ENCODE measurements around the gene PI4K2B.
"Not testable (repeated sequence)": the region's sequence is repeated elsewhere in the genome, so short reads cannot be mapped to it uniquely, and the experiment has no call there.

Gene PI4K2B

DNA sequence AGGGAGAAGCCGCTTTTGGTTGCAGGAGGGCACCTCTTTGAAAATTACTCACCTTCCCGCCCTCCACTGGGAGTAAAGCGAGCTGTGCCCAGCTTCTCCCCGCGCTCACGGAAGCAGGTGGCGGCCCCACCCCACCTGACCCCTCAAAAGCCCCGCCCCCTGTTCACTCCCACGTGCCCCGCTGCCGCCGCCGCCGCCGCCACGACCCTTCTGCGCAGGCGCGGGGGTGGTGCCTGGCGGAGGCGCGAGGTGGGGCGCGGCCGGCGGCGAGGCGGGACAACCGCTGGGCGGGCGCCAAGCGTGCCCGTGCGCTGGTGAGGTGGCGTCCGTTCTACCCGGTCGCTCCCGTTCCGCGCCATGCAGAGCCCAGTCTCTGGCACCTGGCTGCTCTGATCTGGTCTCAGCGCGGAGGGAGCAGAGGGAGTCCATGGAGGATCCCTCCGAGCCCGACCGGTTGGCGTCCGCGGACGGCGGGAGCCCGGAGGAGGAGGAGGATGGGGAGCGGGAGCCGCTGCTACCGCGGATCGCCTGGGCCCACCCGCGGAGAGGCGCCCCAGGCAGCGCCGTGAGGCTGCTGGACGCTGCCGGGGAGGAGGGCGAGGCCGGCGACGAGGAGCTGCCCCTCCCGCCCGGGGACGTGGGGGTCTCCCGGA is at the start of gene PI4K2B:
PI4K2B (plus strand) TSS at position 297 of the 653 bp plus-strand sequence; CDS start at position 428, 131 bp downstream.
- peak; percentile 74 for DNase-seq

DNA sequence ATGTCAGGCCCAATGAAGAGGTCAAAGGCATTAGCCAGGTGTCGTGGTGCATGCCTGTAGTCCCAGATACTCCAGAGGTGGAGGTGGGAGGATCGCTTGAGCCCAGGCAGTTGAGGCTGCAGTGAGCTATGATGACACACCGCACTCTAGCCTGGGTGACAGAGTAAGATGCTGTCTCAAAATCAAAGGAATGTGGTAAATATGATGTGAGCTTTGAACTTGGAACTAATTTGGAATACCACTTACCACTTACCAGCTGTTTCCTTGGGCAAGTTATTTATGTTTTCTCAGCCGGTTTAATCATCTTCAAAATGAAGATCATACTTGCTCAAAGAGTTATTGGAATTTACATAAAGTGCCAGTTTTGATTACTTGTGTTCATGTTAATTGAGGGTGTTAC is 49.8 kb upstream of the PI4K2B start:
- DNase-seq, result no peak

DNA sequence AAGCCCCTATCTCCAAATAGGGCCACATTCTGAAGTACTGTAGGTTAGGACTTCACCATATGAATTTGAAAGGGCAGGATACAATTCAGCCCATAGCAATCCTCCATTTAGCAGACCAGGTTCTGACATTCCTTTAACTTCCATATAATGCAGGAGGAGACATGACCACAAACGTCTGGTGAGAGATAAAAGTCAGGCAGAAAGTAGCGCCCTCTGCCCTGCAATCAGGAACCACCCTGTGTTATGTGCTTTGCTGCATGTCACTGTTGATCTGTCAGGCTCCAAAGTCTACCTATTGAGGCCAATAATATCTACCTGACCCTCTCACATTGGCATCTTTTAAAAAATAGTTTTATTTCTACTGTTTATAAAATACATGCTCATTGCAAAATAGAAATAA is 43.4 kb upstream of the PI4K2B start:
- no peak for DNase-seq

GRCh38 chr4:25198713-25199112 is 35.1 kb upstream of the PI4K2B start:
- DNase-seq, result no peak

GRCh38 chr4:25207997-25208396 is 25.8 kb upstream of the PI4K2B start:
- no peak for DNase-seq

DNA sequence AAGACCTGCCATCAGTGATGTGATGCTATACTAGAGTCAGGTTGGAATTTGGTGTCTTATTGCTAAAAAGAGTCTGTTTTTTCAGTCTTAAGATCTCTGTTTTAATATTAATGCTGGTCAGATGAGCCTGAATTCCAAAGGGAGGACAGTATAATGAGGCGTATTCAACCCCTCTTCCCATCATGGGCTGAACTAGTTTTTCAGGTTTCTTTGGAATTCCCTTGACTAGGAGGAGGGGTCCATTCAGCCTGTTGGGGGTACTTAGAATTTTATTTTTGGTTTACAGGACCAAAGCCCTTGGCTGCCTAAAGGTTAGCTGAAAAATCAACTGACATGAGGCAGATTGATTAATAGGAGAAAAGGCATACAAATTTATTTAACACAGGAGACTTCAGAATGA is 24.1 kb upstream of the PI4K2B start:
- DNase-seq, result no peak

DNA sequence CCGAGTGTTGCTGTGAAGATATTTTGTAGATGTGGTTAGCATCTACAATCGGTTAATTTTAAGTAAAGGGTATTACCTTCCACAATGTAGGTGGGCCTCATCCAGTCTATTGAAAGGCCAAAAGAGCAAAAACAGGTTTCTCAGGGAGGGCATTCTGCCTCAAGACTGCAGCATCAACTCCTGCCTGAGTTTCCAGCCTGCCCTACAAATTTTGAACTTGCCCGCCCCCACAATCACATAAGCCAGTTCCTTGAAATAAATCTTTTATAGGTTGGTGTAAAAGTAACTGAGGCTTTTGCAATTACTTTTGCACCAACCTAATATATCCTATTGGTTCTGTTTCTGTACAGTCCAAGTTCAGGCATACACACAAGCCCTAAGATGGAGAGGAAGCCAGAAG is 22.1 kb upstream of the PI4K2B start:
- DNase-seq, result no peak

DNA sequence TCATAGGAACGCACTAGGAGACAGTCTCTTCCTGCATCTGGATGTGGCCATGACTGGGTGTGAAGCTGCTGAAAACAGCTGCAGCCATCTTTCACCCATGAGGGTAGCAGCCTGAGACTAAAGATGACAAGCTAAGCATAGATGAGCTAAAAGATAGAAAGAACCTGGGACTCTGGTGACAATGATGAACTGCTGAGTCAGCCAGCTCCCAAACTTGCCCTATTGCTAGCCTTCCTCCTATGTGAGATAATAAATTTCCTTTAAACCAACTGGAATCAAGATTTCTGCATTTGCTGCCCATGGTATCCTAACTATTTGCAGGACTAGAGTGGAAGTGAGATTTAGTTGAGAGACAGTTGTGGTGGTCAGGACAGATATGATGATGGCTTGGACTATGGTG is 21.0 kb upstream of the PI4K2B start:
- no peak for DNase-seq

DNA sequence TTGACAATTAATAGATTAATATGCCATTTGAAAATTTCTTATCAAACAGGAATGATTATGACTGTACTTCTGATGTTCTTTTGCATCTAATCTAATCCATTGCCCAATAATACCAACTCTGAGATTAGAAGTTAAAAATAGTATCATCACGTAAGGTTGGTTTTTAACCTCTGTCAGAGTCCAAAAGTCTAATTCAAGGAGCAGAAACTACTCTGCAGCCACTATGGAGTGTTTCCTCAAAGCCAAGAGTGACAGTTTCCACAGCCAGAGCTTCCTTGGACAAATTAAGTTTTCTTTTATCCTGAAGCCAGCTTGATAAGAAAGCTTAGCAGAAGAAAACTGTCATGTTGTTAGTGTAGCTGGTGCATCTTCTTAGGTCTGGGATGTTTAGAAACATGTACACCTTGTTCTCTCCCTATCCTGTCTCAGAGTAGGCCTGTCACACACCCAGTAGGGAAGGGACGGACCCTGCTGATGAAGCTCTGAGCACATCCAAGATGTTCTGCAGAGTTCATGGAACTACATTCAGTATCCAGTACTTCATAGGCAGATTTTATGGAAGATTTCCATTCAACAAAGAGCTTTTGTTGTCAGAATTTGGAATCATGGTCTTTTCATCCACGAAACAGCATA is 20.4 kb upstream of the PI4K2B start:
- DNase-seq, result no peak

- DNase-seq, result not testable (repeated sequence)
Measured at GRCh38 chr4:25214750-25215149, 19.1 kb upstream of the PI4K2B start.

DNA sequence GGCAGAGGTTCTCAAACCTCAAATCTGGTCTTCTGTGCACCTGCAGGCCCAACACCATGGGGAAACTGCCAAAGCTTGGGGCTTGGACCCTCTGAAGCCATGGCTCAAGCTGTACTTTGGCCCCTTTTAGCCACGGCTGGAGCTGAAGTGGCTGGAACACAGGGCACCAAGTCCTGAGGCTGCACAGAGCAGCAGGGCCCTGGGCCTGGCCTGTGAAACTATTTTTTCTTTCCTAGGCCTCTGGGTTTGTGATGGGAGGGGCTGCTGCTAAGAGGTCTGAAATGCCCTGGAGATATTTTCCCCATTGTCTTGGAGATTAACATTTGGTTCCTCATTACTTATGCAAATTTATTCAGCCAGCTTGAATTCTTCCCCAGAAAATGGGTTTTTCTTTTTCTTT is 18.3 kb upstream of the PI4K2B start:
- DNase-seq, result no peak

DNA sequence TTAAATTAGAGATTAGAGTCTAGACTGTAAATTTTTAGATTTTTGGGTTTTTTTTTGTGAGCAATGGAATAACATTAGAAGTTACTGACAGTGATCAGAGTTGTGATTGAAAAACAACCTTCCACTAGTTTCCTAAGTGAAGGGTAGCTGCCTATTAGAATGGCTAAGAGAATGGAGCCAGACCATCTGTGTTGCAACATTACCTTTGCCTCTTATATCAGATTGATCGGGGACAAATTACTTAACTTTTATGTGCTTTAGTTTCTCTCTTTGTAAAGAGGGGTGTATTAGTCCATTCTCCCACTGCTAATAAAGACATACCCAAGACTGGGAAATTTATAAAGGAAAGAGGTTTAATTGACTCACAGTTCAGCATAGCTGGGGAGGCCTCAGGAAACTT is 12.5 kb upstream of the PI4K2B start:
- no peak for DNase-seq

DNA sequence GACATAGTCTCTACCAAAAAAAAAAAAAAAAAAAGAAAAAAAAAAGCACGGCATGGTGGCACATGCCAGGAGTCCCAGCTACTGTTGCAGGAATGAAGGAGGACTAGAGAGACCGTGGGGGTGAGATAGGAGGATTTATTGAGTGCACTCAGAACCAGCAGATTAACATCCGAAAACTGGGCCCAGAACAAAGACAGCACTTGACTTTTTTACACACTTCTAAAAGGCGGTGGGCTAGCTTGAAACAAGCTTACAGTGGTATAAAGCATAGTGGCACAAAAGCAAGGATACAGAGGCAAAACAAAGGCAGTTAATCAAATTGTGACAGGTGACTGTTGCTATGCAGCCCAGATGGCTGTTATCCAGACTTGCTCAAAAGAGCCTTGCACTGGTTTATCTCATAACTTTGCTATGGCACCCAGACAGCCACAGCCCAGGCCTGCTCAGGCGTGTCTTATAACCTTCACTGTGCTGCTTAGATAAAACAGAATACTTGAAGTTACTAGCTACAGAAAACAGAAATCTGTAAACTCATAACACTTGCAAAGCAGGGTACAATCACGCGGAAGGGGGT is 9.9 kb upstream of the PI4K2B start:
- DNase-seq, result no peak

DNA sequence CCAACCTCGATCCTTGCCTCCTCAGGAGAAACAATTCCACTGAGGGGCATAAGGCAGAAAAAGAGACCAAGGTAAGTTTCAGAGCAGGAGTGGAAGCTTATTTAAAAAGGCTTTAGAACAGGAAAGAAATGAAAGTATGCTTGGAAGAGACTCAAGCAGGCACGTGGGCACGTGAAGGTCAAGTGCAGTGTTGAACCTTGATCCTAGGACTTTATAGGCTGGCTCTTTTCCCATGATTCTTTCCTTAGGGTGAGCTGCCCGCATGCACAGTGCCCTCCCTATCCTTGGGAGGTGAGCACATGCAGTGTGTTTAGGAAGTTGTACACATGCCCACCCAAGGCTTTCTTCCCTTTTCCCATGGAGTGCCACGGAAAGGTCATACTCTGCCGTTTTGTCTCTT is 4.0 kb upstream of the PI4K2B start:
- no peak for DNase-seq

DNA sequence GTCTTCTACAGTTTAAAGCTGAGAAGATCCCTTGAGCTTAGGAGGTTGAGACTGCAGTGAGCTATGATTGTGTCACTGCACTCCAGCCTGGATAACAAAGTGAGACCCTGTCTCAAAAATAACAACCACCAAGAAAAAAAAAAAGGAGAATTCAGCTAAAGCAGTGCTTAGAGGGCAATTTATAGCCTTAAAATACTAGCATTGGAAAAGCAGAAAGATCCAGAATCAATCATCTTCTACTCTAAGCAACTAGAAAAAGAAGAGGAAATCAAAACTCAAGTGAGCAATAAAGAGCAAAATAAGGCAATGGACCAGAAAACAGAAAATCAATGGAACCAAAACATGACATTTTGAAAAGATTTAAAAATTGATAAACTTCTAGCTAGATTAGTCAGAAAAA is 639 bp upstream of the PI4K2B start:
- DNase-seq, result no peak

DNA sequence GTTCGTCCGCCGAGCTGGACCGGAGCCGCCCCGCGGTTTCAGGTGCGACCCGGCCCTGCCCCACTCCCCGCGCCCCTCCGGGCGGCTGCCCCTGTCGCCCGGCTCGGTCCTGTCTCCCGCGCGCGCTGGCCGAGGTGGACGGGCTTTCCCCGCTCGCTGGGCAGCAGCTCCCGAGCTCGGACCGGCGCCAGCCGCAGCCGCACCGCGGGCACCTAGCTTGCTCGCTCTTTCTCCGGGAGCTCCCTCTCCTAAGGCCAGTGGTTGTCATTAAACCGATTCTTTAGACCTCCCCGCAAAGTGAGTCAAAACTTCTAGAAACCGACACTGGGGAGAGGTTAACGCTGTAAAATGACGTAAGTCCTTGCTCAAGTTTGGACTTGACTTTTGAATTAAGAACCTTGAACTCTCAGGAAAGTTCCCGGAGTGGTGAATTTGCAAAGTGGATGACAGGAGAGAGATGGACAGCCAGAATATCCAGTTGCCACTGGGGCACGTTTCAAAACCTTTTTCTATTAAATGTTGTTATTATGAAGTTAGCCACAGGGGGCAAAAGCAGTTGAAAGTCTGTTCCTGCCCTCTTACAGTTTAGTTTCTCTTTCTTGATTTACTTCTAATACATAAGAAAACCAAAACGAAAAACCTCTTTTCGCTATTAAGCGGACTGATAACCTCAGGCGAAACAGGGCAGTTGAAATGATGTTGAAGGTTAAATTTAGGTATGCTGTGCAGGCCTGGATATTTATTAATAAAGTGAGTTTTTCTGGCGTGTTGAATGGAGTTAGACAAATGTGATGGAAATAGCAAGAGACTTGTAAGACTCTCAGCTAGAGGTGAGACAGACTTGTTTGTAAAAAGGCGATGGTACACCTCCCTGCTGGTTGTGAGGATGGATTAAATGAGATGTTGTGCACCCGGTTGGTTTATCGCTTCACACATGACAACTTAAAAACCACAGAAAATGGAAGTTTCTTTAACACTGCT is 847 bp downstream of the PI4K2B start:
- no peak for DNase-seq

GRCh38 chr4:25235401-25235800 is 1.6 kb downstream of the PI4K2B start:
- no peak for DNase-seq

DNA sequence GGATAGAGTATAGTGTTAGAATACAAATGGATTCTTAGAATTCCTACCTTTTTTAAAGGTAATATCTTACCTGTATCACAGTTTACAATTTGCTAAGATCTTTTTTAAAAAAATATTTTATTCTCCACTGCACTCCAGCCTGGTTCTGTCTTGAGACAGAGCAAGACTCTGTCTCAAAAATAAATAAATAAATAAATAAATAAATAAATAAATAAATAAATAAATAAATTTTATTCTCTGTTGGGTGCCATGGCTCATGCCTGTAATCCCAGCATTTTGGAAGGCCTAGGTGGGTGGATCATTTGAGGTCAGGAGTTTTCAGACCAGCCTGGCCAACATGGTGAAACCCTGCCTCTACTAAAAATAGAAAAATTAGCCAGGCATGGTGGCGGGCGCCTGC is 2.2 kb downstream of the PI4K2B start:
- not testable (repeated sequence) for DNase-seq

- no peak for DNase-seq
Measured at GRCh38 chr4:25236971-25237370, 3.1 kb downstream of the PI4K2B start.

DNA sequence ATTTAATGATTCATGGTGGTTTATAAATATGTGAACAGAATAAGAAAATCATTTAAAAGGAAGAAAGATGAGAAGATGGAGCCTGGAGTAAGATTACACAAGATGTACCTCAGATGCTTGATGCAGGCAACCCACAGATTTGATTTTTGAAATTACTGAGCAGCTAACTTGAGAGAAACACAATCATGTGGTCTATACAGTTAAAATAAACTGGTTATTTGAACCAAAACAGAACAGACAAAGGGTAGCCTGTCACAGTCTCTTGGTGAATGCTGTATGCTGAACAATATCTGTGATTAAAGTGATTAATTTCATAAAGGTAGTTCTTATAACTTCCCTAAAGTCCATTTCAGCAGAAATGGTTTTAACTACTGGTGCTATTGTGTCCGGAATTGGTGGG is 4.2 kb downstream of the PI4K2B start:
- no peak for DNase-seq

- DNase-seq, result not testable (repeated sequence)
Measured at GRCh38 chr4:25239528-25239927, 5.7 kb downstream of the PI4K2B start.

GRCh38 chr4:25240754-25241210 is 6.9 kb downstream of the PI4K2B start:
- not testable (repeated sequence) for DNase-seq

GRCh38 chr4:25242195-25242594 is 8.4 kb downstream of the PI4K2B start:
- DNase-seq, result not testable (repeated sequence)

Measured in NCI-H187 treated with DMSO at 0.1 percent for 48 hours (cell line).